Breast epithelium (tissue), 4 donors: ENCODE data around the gene SHANK3. TPM values are rescaled to one million over a fixed set of nuclear protein-coding genes. Genes with fewer than 3 reads are reported as not detected.

ENCODE experiments used
- DNase-seq, 2 donors: peaks; one replicate each; pipeline ENCODE4 v3.0.0-alpha.2; 2019; ENCODE audit warnings: low spot score in 2 of 2
- H3K27ac ChIP-seq, 2 donors: fragments of 200-600 bp; sonication (generic) in 1 of 2; one replicate each; pipeline ENCODE4 v1.5.1; 2016 to 2019; ENCODE audit warnings: mild to moderate bottlenecking in 1 of 2
- H3K27me3 ChIP-seq, 2 donors: fragments of 200-600 bp; sonication (generic) in 1 of 2; one replicate each; pipeline versions ENCODE4 v1.5.1 to v1.6.0; 2017 to 2019; ENCODE audit warnings: control low read depth in 1 of 2, mild to moderate bottlenecking in 1 of 2
- H3K36me3 ChIP-seq: fragments of 200-600 bp; one replicate; pipeline ENCODE4 v1.5.1; 2019
- H3K4me1 ChIP-seq, 2 donors: fragments of 200-600 bp; sonication (generic); one replicate each; pipeline ENCODE4 v1.5.1; 2016 to 2019; ENCODE audit warnings: control low read depth in 1 of 2
- H3K4me3 ChIP-seq, 3 donors: fragments of 200-600 bp; sonication (generic); 1 replicate in 2 of 3; 2 replicates in 1 of 3; pipeline ENCODE4 v1.5.1; 2016 to 2019; ENCODE audit warnings: mild to moderate bottlenecking in 3 of 3, moderate library complexity in 2 of 3
- H3K9me3 ChIP-seq, 2 donors: fragments of 200-600 bp; sonication (generic) in 1 of 2; one replicate each; pipeline ENCODE4 v1.5.1; 2016 to 2019; ENCODE audit warnings: control low read depth in 1 of 2
- CTCF ChIP-seq, 3 donors: fragments of 450-650 bp; IDR thresholded peaks; one replicate each; pipeline ENCODE4 v1.5.1; 2016 to 2017; ENCODE audit warnings: antibody characterized with exemption in 3 of 3, mild to moderate bottlenecking in 3 of 3, moderate library complexity in 3 of 3
- POLR2A ChIP-seq: fragments of 450-650 bp; IDR thresholded peaks from one replicate; pipeline ENCODE4 v1.6.1; 2016; ENCODE audit warnings: antibody characterized with exemption, mild to moderate bottlenecking, moderate library complexity
- POLR2AphosphoS5 ChIP-seq, 3 donors: sonication (generic); formaldehyde crosslinking; IDR thresholded peaks; one replicate each; pipeline ENCODE4 v1.6.1; 2017; ENCODE audit warnings: antibody characterized with exemption in 3 of 3
- intact Hi-C: fragments of 100-400 bp; cut with DNase I; formaldehyde crosslinking; loops from one replicate; pipeline ENCODE4 v1.15.1; 2023; ENCODE audit warnings: low total_unique reads
- total RNA-seq, 3 donors: library from RNA; depleted of rRNA; stranded (reverse); fragments of >200 nt; gene quantifications; one replicate each; pipeline ENCODE4 v1.1.0, GENCODE V29; 2016

The SHANK3 gene
- total RNA-seq, 3 donors from 2014 or later, result 4.8 to 28.8 (median 5.9) TPM

- Histone ChIP-seq H3K4me1 (no peaks in the 10 kb centered on the region), H3K36me3 (no peaks in the 10 kb centered on the region), H3K27ac (no peak overlapping the region), H3K4me3 (no peak overlapping the region), H3K9me3 (no peaks in the 10 kb centered on the region), H3K27me3 (no peaks in the 10 kb centered on the region)
- no peak for DNase-seq
- intact Hi-C loops, result no loop called here
- TF ChIP-seq POLR2A, result no peak
- TF ChIP-seq POLR2AphosphoS5 (IDR thresholded peaks at IDR 0.05), result no peak
- no peak for TF ChIP-seq CTCF (IDR thresholded peaks at IDR 0.05)
Measured at GRCh38 chr22:50702821-50703725, 30.4 kb downstream of the SHANK3 start.

- H3K36me3 ChIP-seq, result no peaks in the 10 kb centered on the region
- H3K4me3 ChIP-seq, result no peak overlapping the region
- H3K27me3 ChIP-seq, result no peaks in the 10 kb centered on the region
- no peak overlapping the region for H3K27ac ChIP-seq
- no peaks in the 10 kb centered on the region for H3K9me3 ChIP-seq
- intact Hi-C loops, result no loop called here
- no peak for TF ChIP-seq POLR2AphosphoS5 (IDR thresholded peaks at IDR 0.05)
- no peak for TF ChIP-seq CTCF (IDR thresholded peaks at IDR 0.05)
- no peak for TF ChIP-seq POLR2A
- DNase-seq, result no peak
- no peaks in the 10 kb centered on the region for H3K4me1 ChIP-seq
Measured at GRCh38 chr22:50703726-50704509, 31.3 kb downstream of the SHANK3 start.

GRCh38 chr22:50704510-50705218, 32.0 kb downstream of the SHANK3 start:
- TF ChIP-seq POLR2AphosphoS5 (IDR thresholded peaks at IDR 0.05) (no peak), POLR2A (no peak), CTCF (IDR thresholded peaks at IDR 0.05) (no peak)
- intact Hi-C loops, result no loop called here
- DNase-seq, result no peak
- no peaks in the 10 kb centered on the region for H3K4me1 ChIP-seq
- H3K36me3 ChIP-seq, result no peaks in the 10 kb centered on the region
- H3K9me3 ChIP-seq, result no peaks in the 10 kb centered on the region
- no peak overlapping the region for H3K27ac ChIP-seq
- no peaks in the 10 kb centered on the region for H3K27me3 ChIP-seq
- no peak overlapping the region for H3K4me3 ChIP-seq

GRCh38 chr22:50705219-50705691, 32.6 kb downstream of the SHANK3 start:
- TF ChIP-seq POLR2A (no peak), POLR2AphosphoS5 (IDR thresholded peaks at IDR 0.05) (no peak), CTCF (IDR thresholded peaks at IDR 0.05) (no peak)
- intact Hi-C loops, result no loop called here
- Histone ChIP-seq H3K4me1 (no peaks in the 10 kb centered on the region), H3K9me3 (no peaks in the 10 kb centered on the region), H3K4me3 (no peak overlapping the region), H3K27me3 (no peaks in the 10 kb centered on the region), H3K27ac (no peak overlapping the region), H3K36me3 (no peaks in the 10 kb centered on the region)
- DNase-seq, result no peak
